Choroid plexus epithelial cell (primary cell): ENCODE data around the gene NEDD4L.

Source experiments
- DNase-seq: peaks from one replicate; pipeline ENCODE4 v3.0.0-alpha.2; 2010; ENCODE audit warnings: low read depth
- H3K4me3 ChIP-seq: 2 replicates; pipeline ENCODE4 v1.5.1; 2011; ENCODE audit warnings: low read depth, mild to moderate bottlenecking, control low read depth, low read length, moderate library complexity
- CTCF ChIP-seq: conservative IDR thresholded peaks from 2 replicates; pipeline ENCODE4 v1.5.1; 2011; ENCODE audit warnings: low read depth, mild to moderate bottlenecking, control low read depth, inconsistent platforms, low read length, moderate library complexity

NEDD4L gene

GRCh38 chr18:58416704-58417683, 373.0 kb downstream of the NEDD4L start:
- no peak overlapping the region for H3K4me3 ChIP-seq
- TF ChIP-seq CTCF: peak; percentile 1
- DNase-seq: peak; percentile 80

GRCh38 chr18:58417752-58418151, 373.7 kb downstream of the NEDD4L start:
- peak; percentile 65 for DNase-seq
- TF ChIP-seq CTCF: no peak
- no peak overlapping the region for H3K4me3 ChIP-seq

GRCh38 chr18:58418361-58418760, 374.3 kb downstream of the NEDD4L start:
- no peak for DNase-seq
- H3K4me3 ChIP-seq: no peak overlapping the region
- no peak for TF ChIP-seq CTCF

GRCh38 chr18:58419587-58420199, 375.7 kb downstream of the NEDD4L start:
- no peak overlapping the region for H3K4me3 ChIP-seq
- DNase-seq: no peak
- no peak for TF ChIP-seq CTCF

- no peak for TF ChIP-seq CTCF
- no peak for DNase-seq
- H3K4me3 ChIP-seq: no peak overlapping the region
Observed at GRCh38 chr18:58426611-58427010, 382.6 kb downstream of the NEDD4L start.

GRCh38 chr18:58427321-58427720, 383.3 kb downstream of the NEDD4L start:
- TF ChIP-seq CTCF: no peak
- no peak overlapping the region for H3K4me3 ChIP-seq
- no peak for DNase-seq

- no peak for DNase-seq
- TF ChIP-seq CTCF: no peak
- H3K4me3 ChIP-seq: no peak overlapping the region
Observed at GRCh38 chr18:58429442-58429841, 385.4 kb downstream of the NEDD4L start.
